Small intestine (tissue), 7 donors: ENCODE data around the gene TRMT61B. TPM values are rescaled to one million over a fixed set of nuclear protein-coding genes. Genes with fewer than 3 reads are reported as not detected.

Source experiments
- DNase-seq, 2 donors: peaks; one replicate each; pipeline versions ENCODE4 v3.0.0 to v3.0.0-alpha.2; 2013
- FAIRE-seq: peaks from 2 replicates; lab custom pipeline; 2012; peaks lifted over from hg19 to GRCh38; lab: Jason Lieb, UNC
- H3K27ac ChIP-seq, 3 donors: one replicate each; pipeline ENCODE4 v1.5.1; 2013; ENCODE audit warnings: low read length in 2 of 3, mild to moderate bottlenecking in 2 of 3, control low read depth in 1 of 3, inconsistent platforms in 1 of 3, low read depth in 1 of 3, moderate library complexity in 1 of 3
- H3K27me3 ChIP-seq, 3 donors: one replicate each; pipeline ENCODE4 v1.6.1; 2013; ENCODE audit warnings: low read length in 3 of 3, inconsistent platforms in 1 of 3; ENCODE audit not compliant: control insufficient read depth in 3 of 3, insufficient read depth in 3 of 3
- H3K36me3 ChIP-seq, 3 donors: one replicate each; pipeline ENCODE4 v1.6.1; 2013; ENCODE audit warnings: low read length in 3 of 3, inconsistent platforms in 1 of 3, low read depth in 1 of 3, mild to moderate bottlenecking in 1 of 3, moderate library complexity in 1 of 3; ENCODE audit not compliant: control insufficient read depth in 3 of 3, insufficient read depth in 2 of 3
- H3K4me1 ChIP-seq, 3 donors: one replicate each; pipeline ENCODE4 v1.6.1; 2013; ENCODE audit warnings: low read length in 2 of 3, inconsistent platforms in 1 of 3, low read depth in 1 of 3, mild to moderate bottlenecking in 1 of 3, moderate library complexity in 1 of 3; ENCODE audit not compliant: control insufficient read depth in 3 of 3, insufficient read depth in 2 of 3
- H3K4me3 ChIP-seq, 3 donors: one replicate each; pipeline ENCODE4 v1.5.1; 2013; ENCODE audit warnings: low read length in 3 of 3, control low read depth in 1 of 3, inconsistent platforms in 1 of 3, low read depth in 1 of 3, mild to moderate bottlenecking in 1 of 3, moderate library complexity in 1 of 3
- H3K9me3 ChIP-seq, 2 donors: one replicate each; pipeline ENCODE4 v1.6.1; 2013; ENCODE audit warnings: low read depth in 1 of 2, low read length in 1 of 2; ENCODE audit not compliant: control insufficient read depth in 2 of 2, insufficient read depth in 1 of 2
- WGBS, 3 donors: extraction: QIAGEN DNeasy Blood & Tissue Kit; methylation state at CpG; one replicate each; pipeline ENCODE4 v1.1.7; 2013; 5-methylcytosine and 5-hydroxymethylcytosine counted together
- polyA plus RNA-seq, 4 donors: library from polyadenylated mRNA; stranded (reverse) in 3 of 4; unstranded in 1 of 4; fragments of 200-250 nt in 3 of 4; fragments of 120-200 nt in 1 of 4; gene quantifications; one replicate each; pipeline versions ENCODE4 v1.2.1 to v1.2.3, GENCODE V29; 2013
- donor health status: healthy with polysubstance abuse.
- donor health status: control.
- donor health status: control.
- donor health status: Bipolar disorder and iron deficiency.
- donor health status: healthy.

The TRMT61B gene
- polyA plus RNA-seq, 4 donors, result 15.5 to 58.8 (median 26.4) TPM

GRCh38 chr2:28904802-28905457 lies 34.8 kb upstream of the TRMT61B start:
- DNase-seq (no peak), FAIRE-seq (no peak)
- no peak overlapping the region for H3K27ac ChIP-seq
- H3K27me3 ChIP-seq, result no peaks in the 10 kb centered on the region
- 90 to 91% (median 91%) methylated on average over 2 of the region's 2 CpGs for WGBS, 3 donors
- H3K9me3 ChIP-seq, result no peaks in the 10 kb centered on the region
- H3K36me3 ChIP-seq, result peaks cover 14 to 30% (median 15%) of the 10 kb centered on the region in 3 donors
- no peak overlapping the region for H3K4me3 ChIP-seq
- no peaks in the 10 kb centered on the region for H3K4me1 ChIP-seq

GRCh38 chr2:28904295-28904694 lies 34.2 kb upstream of the TRMT61B start:
- FAIRE-seq (no peak), DNase-seq (no peak)
- 83% methylated on average over 2 of the region's 2 CpGs for WGBS, 3 donors
- H3K27ac ChIP-seq, result no peak overlapping the region
- H3K4me1 ChIP-seq, result no peaks in the 10 kb centered on the region
- no peak overlapping the region for H3K4me3 ChIP-seq
- H3K36me3 ChIP-seq, result peaks cover 12 to 26% (median 12%) of the 10 kb centered on the region in 3 donors
- H3K27me3 ChIP-seq, result no peaks in the 10 kb centered on the region
- H3K9me3 ChIP-seq, result no peaks in the 10 kb centered on the region

GRCh38 chr2:28902584-28902983 lies 32.5 kb upstream of the TRMT61B start:
- Histone ChIP-seq H3K36me3 (peaks cover 10 to 20% (median 11%) of the 10 kb centered on the region in 3 donors), H3K27me3 (no peaks in the 10 kb centered on the region), H3K4me3 (no peak overlapping the region), H3K4me1 (peaks cover 0 to 10% (median 0%) of the 10 kb centered on the region in 3 donors), H3K27ac (no peak overlapping the region), H3K9me3 (no peaks in the 10 kb centered on the region)
- DNase-seq (no peak), FAIRE-seq (no peak)
- 81 to 92% (median 88%) methylated on average over 3 of the region's 3 CpGs for WGBS, 3 donors

GRCh38 chr2:28901841-28902240 lies 31.7 kb upstream of the TRMT61B start:
- Histone ChIP-seq H3K27me3 (no peaks in the 10 kb centered on the region), H3K9me3 (no peaks in the 10 kb centered on the region), H3K27ac (no peak overlapping the region), H3K4me3 (no peak overlapping the region), H3K4me1 (peaks cover 0 to 14% (median 0%) of the 10 kb centered on the region in 3 donors), H3K36me3 (peaks cover 7 to 15% (median 10%) of the 10 kb centered on the region in 3 donors)
- DNase-seq (no peak), FAIRE-seq (no peak)
- WGBS, 3 donors, result 76 to 93% (median 80%) methylated on average over 1 of the region's 1 CpG

GRCh38 chr2:28901202-28901601 lies 31.1 kb upstream of the TRMT61B start:
- H3K36me3 ChIP-seq, result peaks cover 5 to 14% (median 8%) of the 10 kb centered on the region in 3 donors
- no peak for FAIRE-seq
- no peak overlapping the region for H3K4me3 ChIP-seq
- H3K27me3 ChIP-seq, result no peaks in the 10 kb centered on the region
- DNase-seq, result no peak
- H3K9me3 ChIP-seq, result no peaks in the 10 kb centered on the region
- no peak overlapping the region for H3K27ac ChIP-seq
- H3K4me1 ChIP-seq, result peaks cover 0 to 17% (median 1%) of the 10 kb centered on the region in 3 donors
- 56 to 63% (median 56%) methylated on average over 2 of the region's 2 CpGs for WGBS, 3 donors

GRCh38 chr2:28898048-28898447 lies 27.9 kb upstream of the TRMT61B start:
- WGBS, 3 donors, result 16 to 38% (median 37%) methylated on average over 1 of the region's 1 CpG
- H3K4me3 ChIP-seq, result no peak overlapping the region
- DNase-seq, result no peak
- H3K27me3 ChIP-seq, result no peaks in the 10 kb centered on the region
- H3K4me1 ChIP-seq, result peaks cover 0 to 17% (median 3%) of the 10 kb centered on the region in 3 donors
- H3K9me3 ChIP-seq, result peaks cover 0 to 6% of the 10 kb centered on the region in 2 donors
- no peak for FAIRE-seq
- no peak overlapping the region for H3K27ac ChIP-seq
- H3K36me3 ChIP-seq, result peaks cover 0 to 5% (median 3%) of the 10 kb centered on the region in 3 donors

GRCh38 chr2:28896906-28897305 lies 26.8 kb upstream of the TRMT61B start:
- 43 to 55% (median 53%) methylated on average over 2 of the region's 2 CpGs for WGBS, 3 donors
- H3K4me1 ChIP-seq, result peaks cover 0 to 17% (median 3%) of the 10 kb centered on the region in 3 donors
- H3K4me3 ChIP-seq, result no peak overlapping the region
- H3K27ac ChIP-seq, result no peak overlapping the region
- peak in 1 of 2 donors; percentile 14 for DNase-seq
- H3K9me3 ChIP-seq, result peaks cover 0 to 6% of the 10 kb centered on the region in 2 donors
- H3K36me3 ChIP-seq, result no peaks in the 10 kb centered on the region
- no peak for FAIRE-seq
- no peaks in the 10 kb centered on the region for H3K27me3 ChIP-seq

- H3K27me3 ChIP-seq, result no peaks in the 10 kb centered on the region
- H3K9me3 ChIP-seq, result peaks cover 0 to 6% of the 10 kb centered on the region in 2 donors
- FAIRE-seq, result no peak
- peak; percentile 47 to 70 for DNase-seq
- H3K36me3 ChIP-seq, result no peaks in the 10 kb centered on the region
- WGBS, 3 donors, result 0 to 1% (median 0%) methylated on average over 19 of the region's 19 CpGs
- H3K27ac ChIP-seq, result peak overlapping the region; percentile 43 to 97 (median 63)
- H3K4me1 ChIP-seq, result peaks cover 0 to 17% (median 3%) of the 10 kb centered on the region in 3 donors
- peak overlapping the region; percentile 81 to 92 (median 84) for H3K4me3 ChIP-seq
Observed at GRCh38 chr2:28895189-28895893, 25.2 kb upstream of the TRMT61B start.
